Measurements from ENCODE around the gene IPO4.

IPO4 gene

GRCh38 chr14:24215495-24216344, 27.1 kb upstream of the IPO4 start, which contains the start of gene MDP1:
Gene MDP1 (minus strand): TSS chr14:24216066. CDS start chr14:24215955, 111 bp downstream.
- in situ Hi-C loops (cut with MboI; ENCODE audit: low sequenced_read_pairs, unreplicated experiment) = no loop called here
- DNase-seq (ENCODE audit: low spot score) = peak; percentile 89
- peak; percentile 92 for TF ChIP-seq CTCF (IDR thresholded peaks at IDR 0.05; ENCODE audit: borderline replicate concordance, control extremely low read depth, extremely low read depth, insufficient read depth, missing control alignments)

GRCh38 chr14:24213866-24214662, 25.4 kb upstream of the IPO4 start:
- no peak for DNase-seq (ENCODE audit: low spot score)
- in situ Hi-C loops (cut with MboI; ENCODE audit: low sequenced_read_pairs, unreplicated experiment) = no loop called here
- TF ChIP-seq CTCF (IDR thresholded peaks at IDR 0.05; ENCODE audit: borderline replicate concordance, control extremely low read depth, extremely low read depth, insufficient read depth, missing control alignments) = no peak

GRCh38 chr14:24212924-24213865, 24.6 kb upstream of the IPO4 start, which contains the start of gene CHMP4A:
Gene CHMP4A (minus strand): TSS chr14:24213488. CDS start chr14:24213439, 49 bp downstream.
- DNase-seq (ENCODE audit: low spot score) = peak; percentile 97
- TF ChIP-seq CTCF (IDR thresholded peaks at IDR 0.05; ENCODE audit: borderline replicate concordance, control extremely low read depth, extremely low read depth, insufficient read depth, missing control alignments) = no peak
- in situ Hi-C loops (cut with MboI; ENCODE audit: low sequenced_read_pairs, unreplicated experiment) = no loop called here

GRCh38 chr14:24211311-24211710, 22.7 kb upstream of the IPO4 start:
- no peak for TF ChIP-seq CTCF (IDR thresholded peaks at IDR 0.05; ENCODE audit: borderline replicate concordance, control extremely low read depth, extremely low read depth, insufficient read depth, missing control alignments)
- DNase-seq (ENCODE audit: low spot score) = no peak
- in situ Hi-C loops (cut with MboI; ENCODE audit: low sequenced_read_pairs, unreplicated experiment) = no loop called here

GRCh38 chr14:24207625-24208024, 19.0 kb upstream of the IPO4 start:
- in situ Hi-C loops (cut with MboI; ENCODE audit: low sequenced_read_pairs, unreplicated experiment) = no loop called here
- DNase-seq (ENCODE audit: low spot score) = no peak
- no peak for TF ChIP-seq CTCF (IDR thresholded peaks at IDR 0.05; ENCODE audit: borderline replicate concordance, control extremely low read depth, extremely low read depth, insufficient read depth, missing control alignments)

Measured in GM13976 (cell line).